SIG-M5 (cell line): Measurements from ENCODE around the gene NRP1.

Experiments used
- DNase-seq: peaks from one replicate; lab custom pipeline; 2025; lab: John Stamatoyannopoulos, UW

Gene NRP1

DNA sequence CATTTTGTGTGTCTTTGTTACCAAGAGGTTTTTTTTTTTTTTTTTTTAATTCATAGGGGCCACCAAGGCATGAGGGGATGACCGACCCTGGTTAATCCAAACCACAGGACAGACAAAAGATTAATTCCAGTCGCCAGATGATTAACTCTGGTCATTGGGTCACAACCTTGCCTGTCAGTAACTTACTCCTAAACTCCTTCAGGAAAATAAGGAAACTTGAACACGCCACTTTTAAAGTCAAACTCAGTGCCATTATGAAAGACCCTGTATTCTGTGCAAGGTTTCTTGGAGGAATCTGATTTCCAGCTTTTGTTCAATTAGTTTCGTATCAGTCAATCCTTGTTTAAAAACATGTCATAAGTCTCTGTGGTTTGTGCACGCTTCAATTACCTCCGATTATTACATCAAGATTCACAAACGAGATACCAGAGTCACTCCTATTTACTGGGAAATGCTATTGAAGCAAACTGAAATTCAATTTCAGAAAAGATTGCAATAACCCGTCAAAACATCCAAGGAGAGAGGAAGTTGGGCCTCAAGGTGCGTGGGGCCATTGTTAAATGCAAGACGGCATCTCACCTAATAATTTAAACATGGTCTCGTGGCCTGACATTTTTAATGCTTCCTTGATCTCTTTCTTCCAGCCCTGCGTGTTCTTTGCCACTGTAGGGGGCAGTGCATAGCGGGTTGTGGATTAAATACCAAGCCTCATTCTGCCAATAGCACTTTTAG, 44.0 kb downstream of the NRP1 start:
- no peak for DNase-seq

DNA sequence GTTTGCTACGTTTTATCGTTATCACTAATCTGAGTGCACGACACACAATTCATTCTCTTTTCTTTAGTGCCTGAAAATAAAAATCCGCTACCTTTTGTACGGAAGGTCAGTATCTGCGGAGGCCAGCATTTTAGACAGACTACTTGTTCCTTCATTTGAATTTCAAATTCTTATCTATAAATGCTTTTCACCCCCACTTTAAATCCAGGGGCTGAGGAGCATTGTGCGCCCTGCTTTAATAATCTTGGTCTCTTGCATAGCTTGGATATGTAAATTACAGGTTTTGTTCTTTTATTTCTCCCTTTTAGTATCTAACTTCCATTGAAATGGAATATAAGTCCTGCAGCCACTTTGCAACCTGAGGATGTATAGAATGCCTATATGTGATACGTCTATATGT, 44.7 kb downstream of the NRP1 start:
- DNase-seq = no peak

DNA sequence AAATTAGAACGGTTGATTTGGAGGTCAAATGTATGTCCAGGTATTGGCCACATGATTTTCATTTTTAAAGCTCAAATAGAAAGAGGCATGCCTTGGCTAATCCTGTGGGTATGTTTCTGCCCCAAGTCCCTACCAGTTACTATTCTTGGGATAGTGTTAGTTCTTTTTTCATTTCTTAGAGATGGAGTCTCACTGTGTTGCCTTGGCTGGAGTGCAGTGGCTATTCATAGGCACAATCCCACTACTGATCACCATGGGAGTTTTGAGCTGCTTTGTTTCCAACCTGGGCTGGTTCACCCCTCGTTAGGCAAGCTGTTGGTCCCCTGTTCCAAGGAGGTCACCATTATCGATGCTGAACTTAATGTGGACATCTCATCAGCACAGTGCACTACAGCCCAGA, 46.3 kb downstream of the NRP1 start:
- no peak for DNase-seq

DNA sequence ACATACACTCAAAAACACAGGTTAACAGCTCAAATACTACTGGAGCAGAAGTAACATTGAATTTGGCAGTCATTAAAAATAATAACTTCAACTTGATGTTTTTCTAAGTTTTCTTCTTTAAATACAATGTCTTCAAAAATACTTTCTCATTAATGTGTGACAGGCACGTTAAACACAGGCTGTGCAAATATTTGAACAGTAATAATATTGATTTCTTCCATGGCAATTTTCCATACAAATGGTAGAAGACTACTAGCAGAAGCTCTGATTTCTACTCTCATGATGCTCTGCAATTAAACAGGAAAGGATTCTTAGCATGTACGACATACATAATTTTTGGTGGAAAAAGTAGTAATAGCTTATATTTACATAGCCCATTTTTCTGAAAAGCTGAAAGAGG, 47.4 kb downstream of the NRP1 start:
- DNase-seq = no peak

DNA sequence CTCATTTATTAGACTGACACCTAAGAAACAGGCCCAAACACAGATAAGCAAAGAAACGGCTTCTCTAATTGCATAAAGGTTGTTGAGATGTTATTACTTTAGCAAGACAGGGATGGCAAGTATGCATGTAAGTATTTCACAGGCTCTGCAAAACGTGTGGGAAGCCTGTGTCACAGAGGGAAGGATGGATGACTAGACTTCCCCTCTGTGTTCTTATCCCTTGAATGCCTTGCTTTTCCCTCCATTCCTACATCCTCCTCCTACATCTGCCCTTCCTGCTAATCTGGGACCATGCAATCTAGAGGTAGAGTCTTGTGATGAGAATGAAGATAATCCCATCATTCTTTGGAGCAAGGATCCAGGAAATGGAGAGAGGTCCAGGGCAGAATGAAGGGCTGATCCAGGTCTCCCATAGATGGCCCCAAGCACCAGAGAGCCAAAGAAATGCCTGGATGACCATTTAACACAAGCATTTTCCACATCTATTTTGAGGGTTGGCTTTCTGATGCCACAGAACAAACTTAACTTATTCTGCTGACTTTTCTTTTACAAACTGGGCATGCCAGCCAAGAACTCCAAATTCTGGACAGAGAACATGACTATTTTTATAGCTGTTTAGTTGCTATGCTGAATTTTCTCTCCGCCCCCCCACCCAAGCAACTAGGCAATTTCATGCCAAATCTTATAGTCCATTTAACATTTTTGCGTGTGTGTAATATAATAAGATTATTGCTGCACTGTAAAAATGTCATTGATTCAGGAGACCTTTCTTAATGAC, 48.1 kb downstream of the NRP1 start:
- DNase-seq = no peak

DNA sequence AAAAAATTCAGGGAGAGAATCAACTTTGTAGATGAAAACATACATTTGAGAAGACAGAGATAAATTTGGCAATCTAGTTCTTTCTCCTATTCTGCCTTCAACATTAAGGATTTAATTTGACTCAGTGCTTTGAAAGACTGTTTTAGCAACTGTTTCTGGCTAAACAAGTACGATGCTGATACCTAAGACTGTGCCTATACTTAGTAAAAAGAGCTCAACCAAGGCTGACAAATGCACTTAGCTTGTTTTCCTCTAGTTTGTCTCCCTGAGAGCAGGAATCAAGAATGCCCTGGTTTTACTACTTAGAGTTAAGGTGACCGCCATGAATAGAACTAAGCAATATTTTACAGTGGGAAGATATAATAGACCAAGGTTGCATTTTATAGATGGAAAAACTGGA, 49.5 kb downstream of the NRP1 start:
- no peak for DNase-seq

DNA sequence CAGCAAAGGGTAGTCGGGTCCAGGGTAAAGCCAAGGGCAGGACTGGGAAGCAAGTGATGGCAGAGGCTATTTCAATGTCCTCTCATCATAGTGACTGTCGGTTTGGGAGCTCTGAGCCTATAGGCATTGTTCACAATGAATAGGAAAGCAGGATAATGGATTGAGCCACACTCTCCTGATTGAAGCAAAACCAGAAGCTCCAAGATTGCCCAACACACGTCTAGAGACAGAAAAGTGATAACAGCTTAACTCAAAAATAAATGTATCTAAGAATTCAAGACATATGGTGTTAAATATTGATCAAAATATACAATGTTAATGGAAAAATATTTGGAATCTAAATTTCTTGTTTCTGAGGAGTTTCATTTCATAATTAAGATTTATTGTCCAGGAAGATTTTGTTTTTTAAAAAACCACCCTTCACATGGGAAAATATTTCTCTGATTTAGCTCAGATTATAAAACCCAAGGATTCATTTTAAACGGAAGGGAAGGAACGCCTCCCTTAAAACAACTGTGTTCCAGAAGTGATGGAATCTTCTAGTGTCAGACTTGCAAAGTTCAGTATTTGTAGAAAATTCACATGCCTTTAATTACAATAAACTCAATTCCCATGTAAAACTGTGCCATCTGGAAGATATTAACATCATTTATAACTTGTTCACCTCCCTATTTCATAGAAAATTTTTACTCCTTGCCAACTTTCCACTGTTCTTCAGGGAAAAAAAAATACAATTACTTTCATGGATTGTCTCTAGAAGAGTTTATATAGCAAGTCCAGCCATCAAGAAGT, 54.5 kb downstream of the NRP1 start:
- no peak for DNase-seq

DNA sequence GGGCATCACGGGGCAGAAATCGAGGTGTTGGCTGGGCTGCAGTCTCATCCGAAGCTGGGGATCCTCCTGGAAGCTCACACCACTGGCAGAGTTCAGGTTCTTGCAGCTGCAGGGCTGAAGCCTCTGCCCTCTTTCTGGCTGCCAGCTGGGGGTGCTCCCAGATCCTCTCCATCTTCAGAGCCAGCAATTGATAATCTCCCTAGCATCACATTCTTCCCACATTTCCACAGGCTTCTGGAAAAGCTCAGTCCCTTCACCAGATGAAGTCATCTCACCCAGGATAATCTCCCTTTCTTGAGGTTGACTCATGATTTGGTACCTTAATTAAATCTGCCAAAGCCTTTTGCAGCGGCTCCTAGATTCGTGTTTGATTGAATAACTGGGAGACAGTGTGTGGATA, 55.2 kb downstream of the NRP1 start:
- DNase-seq = no peak

DNA sequence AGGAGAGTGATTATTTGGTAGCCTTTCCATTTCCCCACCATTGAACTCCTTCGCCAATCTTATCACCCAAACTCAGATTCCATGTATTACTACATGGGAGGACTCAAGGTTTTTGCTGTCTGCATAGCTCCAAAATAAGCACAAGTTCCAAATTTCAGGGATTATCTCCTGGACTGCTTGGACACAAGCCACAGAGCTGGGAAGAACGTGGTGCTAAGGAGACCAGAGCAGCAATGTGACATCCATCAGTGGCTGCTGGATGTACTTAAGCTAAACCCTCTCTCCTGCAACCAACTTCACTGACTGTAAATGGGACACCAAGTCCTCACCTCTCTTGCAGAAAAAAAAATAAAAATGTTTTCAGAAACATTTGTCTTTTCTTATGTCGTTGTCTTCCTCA, 56.3 kb downstream of the NRP1 start:
- no peak for DNase-seq

DNA sequence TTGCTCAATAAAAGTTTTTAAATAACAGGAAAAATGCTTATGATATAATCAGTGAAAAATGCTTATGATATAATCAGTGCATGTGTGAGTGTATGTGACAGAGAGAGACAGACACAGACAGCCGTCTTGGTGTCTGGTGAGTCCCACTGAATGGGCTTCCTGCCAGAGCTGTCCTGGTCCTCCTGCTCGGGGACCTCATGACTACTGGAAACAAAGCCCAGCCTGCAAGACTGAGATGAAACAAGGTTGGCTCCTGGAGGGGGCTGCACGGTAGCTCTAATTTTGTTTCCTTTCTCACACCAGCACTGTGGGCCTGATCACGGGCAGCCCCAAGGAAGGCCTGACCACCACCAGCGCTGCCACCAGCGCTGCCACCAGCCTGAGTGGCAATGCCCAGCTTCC, 57.3 kb downstream of the NRP1 start:
- DNase-seq = no peak

DNA sequence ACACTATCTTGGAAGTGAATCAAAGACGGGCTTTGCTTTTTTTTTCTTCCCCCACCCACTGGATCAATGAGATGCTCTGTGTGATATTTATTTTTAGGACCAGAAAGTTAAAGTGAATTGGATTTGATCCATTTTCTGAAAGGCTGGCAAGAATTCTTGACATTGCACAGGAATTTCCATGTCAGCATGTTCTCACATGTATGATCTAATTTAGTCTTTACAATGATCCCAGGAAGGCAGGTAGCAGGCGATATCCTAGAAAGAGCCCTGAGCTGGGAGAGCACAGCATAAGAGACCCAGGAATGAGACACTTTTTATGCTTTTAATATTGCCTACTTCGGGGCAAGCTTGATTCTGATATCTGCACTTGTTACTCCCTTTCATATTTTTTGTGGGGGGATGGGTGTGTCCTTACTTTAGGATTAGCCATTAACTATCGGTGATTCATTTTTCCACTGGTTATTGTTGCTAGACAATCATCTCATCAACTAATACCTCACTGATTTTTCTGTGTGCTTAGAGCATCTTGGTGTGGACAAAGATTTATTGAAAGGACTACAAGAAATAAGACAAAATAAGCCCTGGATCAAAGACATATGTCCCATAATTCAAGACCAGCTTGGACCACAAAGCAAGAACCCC, 58.1 kb downstream of the NRP1 start:
- DNase-seq = no peak

DNA sequence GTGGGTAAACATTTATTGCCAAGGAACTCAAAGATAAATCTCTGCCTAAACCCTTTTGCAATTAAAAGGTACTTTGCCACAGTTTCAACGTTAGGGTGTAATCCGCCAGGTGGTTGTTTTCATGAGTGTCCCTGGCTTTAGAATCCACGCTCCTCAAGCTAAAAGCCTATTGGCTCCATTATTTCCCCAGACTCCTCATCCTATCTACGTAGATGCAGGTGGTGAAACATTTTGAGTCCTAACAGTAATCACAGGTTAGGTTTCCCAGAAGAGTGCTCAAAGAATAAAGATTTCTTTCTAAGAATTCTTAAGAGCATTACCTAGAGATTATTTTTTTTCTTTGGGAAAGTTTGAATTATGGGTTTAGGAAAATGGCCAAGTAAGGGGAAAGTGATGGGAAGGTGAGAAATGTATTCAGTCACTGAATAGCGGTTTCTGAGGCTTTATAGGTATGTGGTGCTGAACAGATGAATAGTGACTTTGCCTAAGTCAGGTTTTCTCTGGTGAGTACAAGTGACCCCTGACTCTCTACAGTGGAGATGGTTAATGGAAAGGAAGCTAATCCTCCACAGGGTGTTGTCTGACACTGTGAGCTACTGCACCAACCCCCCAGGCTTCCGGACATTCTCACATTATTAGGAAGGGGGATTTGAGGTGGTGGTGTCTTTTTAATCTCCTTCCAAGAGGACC, 60.2 kb downstream of the NRP1 start:
- DNase-seq = no peak

DNA sequence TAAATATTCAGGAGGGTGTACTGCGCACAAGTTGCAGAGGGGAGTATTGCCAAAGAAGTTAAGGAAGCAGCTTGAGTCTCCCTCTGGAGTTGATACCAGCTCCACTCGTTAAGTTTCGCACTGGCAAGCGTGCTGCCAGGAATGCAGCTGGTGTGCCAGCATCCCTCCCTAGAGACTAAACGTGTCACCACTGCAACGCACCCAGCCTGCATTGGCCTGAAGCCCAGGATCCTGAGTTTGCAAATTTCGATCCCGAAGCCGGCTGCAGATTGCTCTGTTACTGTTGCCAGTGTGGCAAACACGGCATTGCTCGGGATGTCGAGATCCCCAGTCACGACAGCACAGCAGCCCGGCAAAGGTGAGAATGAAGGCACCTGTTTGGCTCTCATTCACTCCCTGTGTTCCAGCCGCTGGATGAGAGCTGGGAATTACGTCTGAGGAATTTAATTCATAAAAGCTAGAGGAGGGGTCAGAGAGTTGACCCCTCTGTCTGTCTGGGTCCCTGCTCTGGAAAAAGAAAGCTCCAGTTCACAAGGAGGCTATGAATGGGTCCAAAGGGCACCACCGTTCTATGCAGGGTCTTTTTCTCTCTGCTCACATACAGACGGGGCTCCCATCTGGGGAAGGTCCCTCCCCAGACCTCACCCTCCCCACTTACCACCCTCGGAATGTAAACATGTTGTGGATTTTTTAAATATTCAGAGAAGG, 61.0 kb downstream of the NRP1 start:
- no peak for DNase-seq

DNA sequence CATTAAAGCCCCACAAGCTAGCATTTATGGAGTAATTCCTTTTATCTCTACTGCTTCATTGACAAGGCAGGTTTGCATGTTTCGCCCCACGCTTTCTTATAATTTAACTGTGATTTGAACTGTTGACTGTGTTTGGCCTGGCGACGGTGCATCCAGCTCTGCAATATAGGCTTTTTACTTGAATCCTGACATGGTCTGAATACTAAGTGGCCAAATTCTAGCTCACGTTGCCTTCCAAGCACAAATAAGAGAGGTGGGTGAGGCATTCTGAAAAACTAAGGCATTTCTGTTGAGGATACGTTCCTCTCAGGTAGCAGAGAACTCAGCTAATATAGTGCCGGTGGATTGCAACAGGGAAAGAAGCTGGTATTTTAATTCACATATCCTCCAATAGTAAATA, 61.8 kb downstream of the NRP1 start:
- DNase-seq = no peak

DNA sequence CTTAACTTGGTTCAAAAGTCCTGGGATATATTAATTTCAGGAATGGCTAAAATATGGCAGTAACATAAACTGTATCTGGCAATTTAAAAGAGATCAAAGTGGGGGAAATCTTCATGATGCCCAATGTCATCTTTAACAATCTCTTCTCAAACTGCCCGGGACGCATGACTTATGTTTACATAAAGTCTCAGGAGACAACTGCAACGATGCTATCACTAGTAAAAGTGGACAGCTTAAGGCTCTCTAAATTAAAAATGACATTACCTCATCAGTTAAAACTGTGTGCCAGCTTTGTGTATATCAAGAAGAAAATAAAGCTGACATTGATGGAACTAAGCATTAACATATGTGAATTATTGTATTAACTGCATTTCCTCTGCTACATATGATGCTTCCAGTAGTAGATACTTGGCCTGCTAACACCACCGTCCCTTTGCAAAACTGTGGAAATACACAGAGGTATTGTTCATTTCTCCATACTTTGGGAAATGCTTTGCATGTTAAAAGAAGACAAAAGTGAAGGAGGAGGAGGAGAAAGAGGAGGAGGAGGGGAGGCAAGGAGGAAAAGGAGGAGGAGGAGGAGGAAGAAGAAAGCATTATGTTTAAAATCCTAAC, 62.4 kb downstream of the NRP1 start:
- no peak for DNase-seq

DNA sequence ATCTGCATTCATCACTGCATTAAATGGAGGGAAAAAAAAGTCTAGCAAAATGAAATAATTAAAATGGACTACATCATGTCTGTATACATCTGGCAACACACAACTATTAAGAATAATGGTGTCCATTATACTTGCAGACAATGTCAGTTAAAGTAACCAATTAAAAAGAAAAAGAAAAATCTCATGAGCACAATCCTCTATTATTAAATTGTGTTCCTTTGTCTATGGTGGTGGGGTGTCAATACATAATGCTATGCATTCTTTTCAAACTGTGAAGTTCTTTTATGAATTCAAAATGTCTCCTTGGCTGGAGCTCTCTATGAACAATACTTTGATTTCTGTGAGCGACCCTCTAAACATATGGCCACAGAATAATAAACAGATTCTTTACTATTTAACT, 63.5 kb downstream of the NRP1 start:
- DNase-seq = no peak

DNA sequence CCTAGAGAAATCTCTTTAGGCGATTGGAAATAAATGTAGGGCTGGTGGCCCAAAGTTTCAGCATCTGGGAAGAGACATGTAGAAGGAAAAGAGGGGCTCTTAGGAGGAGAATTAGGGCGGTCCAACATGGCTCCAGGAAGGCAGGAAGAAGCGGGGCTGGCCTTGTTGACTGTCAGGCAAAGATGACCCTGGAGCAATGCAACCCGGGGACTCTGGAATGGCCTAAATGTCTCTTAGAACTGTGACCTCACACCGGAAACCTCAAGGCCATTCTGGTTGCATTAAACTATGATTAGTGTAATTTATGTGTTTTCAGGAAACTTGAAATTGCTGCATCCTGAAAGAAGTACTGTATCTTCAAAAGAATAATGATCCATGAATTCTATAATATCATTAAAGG, 66.8 kb downstream of the NRP1 start:
- DNase-seq = no peak

DNA sequence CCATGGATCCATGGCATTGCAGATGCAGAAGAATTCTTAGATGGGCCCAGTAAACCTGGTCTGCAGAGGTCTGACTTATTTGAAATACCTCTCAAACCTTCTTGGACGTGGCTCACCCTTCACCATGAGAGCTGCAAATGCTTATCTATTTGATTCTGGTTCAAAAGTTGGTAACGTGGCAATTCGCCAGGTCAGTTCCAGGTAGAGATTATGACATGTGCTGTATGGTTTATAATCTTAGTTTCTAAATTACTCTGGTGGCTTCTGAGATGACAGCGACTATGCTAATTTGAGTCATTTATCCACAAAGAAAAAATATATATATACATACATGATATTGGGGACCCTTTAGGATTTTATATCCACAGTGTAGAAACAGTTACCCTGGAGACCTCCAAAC, 68.8 kb downstream of the NRP1 start:
- DNase-seq = no peak

DNA sequence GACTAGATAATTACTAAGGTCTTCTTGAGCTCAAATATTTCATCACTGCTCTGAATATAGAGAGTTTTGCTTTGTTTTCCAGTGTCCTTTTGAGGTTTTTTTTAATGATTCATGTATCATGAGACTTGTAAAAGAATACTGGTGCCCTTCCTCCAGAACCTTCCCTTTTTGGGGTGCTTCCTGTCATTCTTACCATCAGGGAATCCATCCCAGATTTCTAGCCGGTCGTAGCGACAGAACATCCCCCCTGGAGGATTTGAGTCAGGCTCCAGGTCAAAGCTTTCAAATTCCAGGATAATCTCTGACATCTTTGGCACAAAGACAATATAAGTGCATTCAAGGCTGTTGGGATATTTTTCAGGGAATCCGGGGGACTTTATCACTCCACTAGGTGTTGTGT, 71.0 kb downstream of the NRP1 start:
- no peak for DNase-seq

DNA sequence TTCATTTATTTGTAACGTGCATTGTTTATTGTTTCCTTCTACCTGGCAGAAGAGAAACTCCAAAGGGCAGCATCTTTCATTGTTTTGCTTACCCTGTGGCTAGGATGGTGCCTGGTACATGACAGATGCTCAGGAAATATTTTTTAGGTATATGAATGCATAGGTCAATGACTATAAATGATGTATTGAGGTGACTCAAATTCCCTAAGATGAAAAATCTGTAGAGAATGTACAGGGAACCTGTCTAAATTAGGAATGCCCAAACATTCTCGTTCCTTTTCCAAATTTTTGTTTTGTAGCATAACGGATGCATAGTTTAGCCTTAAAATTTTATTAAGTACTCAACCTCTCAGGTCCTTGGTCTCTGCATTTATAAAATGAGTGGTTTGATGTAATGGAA, 71.6 kb downstream of the NRP1 start:
- DNase-seq = no peak
